Ascending aorta (tissue), 2 donors: Measurements from ENCODE around the gene MNAT1. TPM values are rescaled to one million over a fixed set of nuclear protein-coding genes. Genes with fewer than 3 reads are reported as not detected.

Experiments
- DNase-seq, 2 donors: peaks; one replicate each; pipeline ENCODE4 v3.0.0-alpha.2; 2019; ENCODE audit warnings: low spot score in 2 of 2
- H3K27ac ChIP-seq, 2 donors: fragments of 200-600 bp; sonication (generic); one replicate each; pipeline ENCODE4 v1.5.1; 2016 to 2017; ENCODE audit warnings: mild to moderate bottlenecking in 1 of 2
- H3K27me3 ChIP-seq: fragments of 200-600 bp; sonication (generic); one replicate; pipeline ENCODE4 v1.5.1; 2017
- H3K36me3 ChIP-seq, 2 donors: fragments of 200-600 bp; sonication (generic); one replicate each; pipeline ENCODE4 v1.5.1; 2016
- H3K4me1 ChIP-seq, 2 donors: fragments of 200-600 bp; sonication (generic); one replicate each; pipeline ENCODE4 v1.5.1; 2016 to 2017; ENCODE audit warnings: mild to moderate bottlenecking in 1 of 2
- H3K4me3 ChIP-seq, 2 donors: fragments of 200-600 bp; sonication (generic); one replicate each; pipeline ENCODE4 v1.5.1; 2016 to 2017; ENCODE audit warnings: mild to moderate bottlenecking in 1 of 2
- H3K9me3 ChIP-seq, 2 donors: fragments of 200-600 bp; sonication (generic); one replicate each; pipeline ENCODE4 v1.5.1; 2016
- intact Hi-C: fragments of 100-400 bp; cut with DNase I; formaldehyde crosslinking; loops from one replicate; pipeline ENCODE4 v1.15.1; 2023
- total RNA-seq: library from RNA; depleted of rRNA; stranded (reverse); fragments of >200 nt; gene quantifications from one replicate; pipeline ENCODE4 v1.1.0, GENCODE V29; 2016
- TF ChIP-seq, protein P1 (sequence below), 3 experiments: fragments of 200-600 bp in 2 of 3; fragments of 450-650 bp in 1 of 3; sonication (generic) in 2 of 3; IDR thresholded peaks; one replicate each; pipeline ENCODE4 v1.5.1; 2016 to 2019; ENCODE audit warnings: antibody characterized with exemption in 3 of 3, mild to moderate bottlenecking in 1 of 3, moderate library complexity in 1 of 3

Gene MNAT1
- total RNA-seq, 1 donor from 2014 or later, result 37.5 TPM

DNA sequence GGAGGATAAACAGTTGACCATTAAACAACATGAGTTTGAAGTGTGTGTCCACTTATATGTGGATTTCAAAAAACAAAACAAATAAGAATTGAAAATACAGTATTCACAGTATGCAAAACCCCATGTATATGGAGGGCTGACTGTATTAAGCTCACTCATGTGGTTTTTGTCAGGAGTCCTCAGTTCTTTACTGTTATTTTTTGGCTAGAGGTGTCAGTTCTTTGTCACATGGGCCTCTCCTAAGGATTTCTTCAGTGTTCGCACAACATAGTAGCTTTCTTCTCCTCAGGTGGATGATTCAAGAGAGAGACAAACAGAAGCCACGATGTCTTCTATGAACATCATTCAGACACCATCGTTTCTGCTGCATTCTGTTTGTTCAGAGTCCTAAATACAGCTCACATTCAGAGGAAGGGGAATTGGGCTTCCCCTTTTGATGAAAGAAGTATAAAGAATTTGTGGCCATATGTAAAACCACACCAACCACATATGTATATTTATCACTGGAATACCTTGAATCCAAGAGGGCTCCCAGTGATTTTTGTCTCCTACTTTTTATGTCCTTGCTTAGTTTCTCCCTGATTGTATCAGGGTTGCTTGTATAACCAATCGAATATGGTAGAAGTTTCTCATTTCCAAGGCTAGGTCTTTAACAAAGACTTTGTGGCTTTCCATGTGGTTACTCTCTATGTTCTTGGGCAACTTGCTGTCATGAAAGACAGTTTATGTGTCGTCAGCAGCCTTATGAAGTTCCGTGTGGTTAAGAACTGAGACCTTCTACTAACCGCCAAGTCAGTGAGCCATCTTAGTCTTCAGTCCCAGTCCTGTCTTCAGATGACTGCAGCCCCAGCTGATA, 18.9 kb downstream of the MNAT1 start:
- Histone ChIP-seq H3K27ac (no peak overlapping the region), H3K36me3 (no peaks in the 10 kb centered on the region), H3K4me1 (peaks cover 3 to 4% of the 10 kb centered on the region in 2 donors), H3K27me3 (no peaks in the 10 kb centered on the region), H3K4me3 (no peak overlapping the region), H3K9me3 (no peaks in the 10 kb centered on the region)
- intact Hi-C loops, result no loop called here
- TF ChIP-seq, protein P1, sequence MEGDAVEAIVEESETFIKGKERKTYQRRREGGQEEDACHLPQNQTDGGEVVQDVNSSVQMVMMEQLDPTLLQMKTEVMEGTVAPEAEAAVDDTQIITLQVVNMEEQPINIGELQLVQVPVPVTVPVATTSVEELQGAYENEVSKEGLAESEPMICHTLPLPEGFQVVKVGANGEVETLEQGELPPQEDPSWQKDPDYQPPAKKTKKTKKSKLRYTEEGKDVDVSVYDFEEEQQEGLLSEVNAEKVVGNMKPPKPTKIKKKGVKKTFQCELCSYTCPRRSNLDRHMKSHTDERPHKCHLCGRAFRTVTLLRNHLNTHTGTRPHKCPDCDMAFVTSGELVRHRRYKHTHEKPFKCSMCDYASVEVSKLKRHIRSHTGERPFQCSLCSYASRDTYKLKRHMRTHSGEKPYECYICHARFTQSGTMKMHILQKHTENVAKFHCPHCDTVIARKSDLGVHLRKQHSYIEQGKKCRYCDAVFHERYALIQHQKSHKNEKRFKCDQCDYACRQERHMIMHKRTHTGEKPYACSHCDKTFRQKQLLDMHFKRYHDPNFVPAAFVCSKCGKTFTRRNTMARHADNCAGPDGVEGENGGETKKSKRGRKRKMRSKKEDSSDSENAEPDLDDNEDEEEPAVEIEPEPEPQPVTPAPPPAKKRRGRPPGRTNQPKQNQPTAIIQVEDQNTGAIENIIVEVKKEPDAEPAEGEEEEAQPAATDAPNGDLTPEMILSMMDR (IDR thresholded peaks at IDR 0.05), result no peak
- no peak for DNase-seq

DNA sequence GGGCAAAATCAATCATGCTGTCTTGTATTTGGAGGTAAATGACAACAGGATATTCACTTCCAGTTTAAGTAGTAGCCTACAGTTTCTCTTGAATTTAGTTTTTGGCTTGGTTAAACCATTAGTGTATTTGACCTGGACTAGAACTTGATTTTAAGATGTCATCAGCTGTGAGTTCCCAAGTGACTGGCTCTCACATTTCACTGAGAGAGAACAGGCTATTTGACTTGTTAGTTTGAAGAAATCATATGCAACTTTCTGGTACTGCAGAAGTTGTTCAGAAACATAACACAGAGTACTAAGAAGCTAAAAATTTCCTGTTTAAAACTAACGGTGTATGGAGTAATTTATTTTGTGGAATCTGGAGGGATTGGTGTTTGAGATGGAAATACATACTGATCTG, 22.3 kb downstream of the MNAT1 start:
- H3K27ac ChIP-seq, result no peak overlapping the region
- peaks cover 3 to 4% of the 10 kb centered on the region in 2 donors for H3K4me1 ChIP-seq
- intact Hi-C loops, result no loop called here
- H3K9me3 ChIP-seq, result no peaks in the 10 kb centered on the region
- no peak for DNase-seq
- H3K27me3 ChIP-seq, result no peaks in the 10 kb centered on the region
- H3K4me3 ChIP-seq, result no peak overlapping the region
- H3K36me3 ChIP-seq, result no peaks in the 10 kb centered on the region
- TF ChIP-seq, protein P1 (IDR thresholded peaks at IDR 0.05), result no peak

DNA sequence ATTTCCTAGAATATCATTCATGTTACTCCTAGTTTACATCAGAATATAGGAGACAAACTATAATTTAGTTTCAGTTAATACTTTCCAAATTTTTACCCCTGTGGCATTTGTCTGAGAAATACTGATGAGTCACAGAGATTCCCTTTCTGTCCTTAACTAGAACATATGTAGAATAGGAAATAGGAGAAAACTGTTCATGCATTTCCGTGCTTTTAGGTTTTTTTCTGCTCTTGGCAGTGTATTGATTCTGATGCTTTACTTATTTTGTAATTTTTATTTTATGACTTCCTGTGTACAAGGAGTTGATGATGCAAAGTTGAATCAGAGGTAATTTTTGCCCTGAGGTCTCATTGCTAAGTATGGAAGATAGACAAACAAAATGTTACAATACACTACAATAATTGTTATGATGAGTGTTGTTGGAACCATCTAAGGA, 23.0 kb downstream of the MNAT1 start:
- intact Hi-C loops, result no loop called here
- Histone ChIP-seq H3K27ac (no peak overlapping the region), H3K4me3 (no peak overlapping the region)

DNA sequence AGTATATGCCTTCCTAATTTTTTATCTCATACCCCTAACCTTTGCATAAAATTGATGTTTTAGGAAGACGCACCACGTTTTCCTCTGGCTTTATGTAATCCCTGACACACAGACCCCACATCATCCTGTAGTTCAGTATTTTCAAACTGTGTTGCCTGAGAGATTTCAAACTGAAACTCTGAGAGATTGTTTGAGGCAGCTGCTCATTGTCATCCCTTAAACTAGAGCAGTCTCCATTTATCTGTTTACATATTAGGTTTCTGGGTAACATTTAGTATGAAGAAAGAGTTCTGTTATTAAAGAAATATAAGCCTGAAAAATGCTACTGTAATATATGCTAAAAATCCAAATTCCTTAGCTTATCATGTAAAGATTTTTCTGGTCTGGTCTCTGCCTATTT, 24.3 kb downstream of the MNAT1 start:
- no peak overlapping the region for H3K4me3 ChIP-seq
- no peak for DNase-seq
- TF ChIP-seq, protein P1 (IDR thresholded peaks at IDR 0.05), result no peak
- peaks cover 3 to 4% of the 10 kb centered on the region in 2 donors for H3K4me1 ChIP-seq
- no peaks in the 10 kb centered on the region for H3K36me3 ChIP-seq
- intact Hi-C loops, result no loop called here
- no peaks in the 10 kb centered on the region for H3K27me3 ChIP-seq
- no peaks in the 10 kb centered on the region for H3K9me3 ChIP-seq
- no peak overlapping the region for H3K27ac ChIP-seq

More for the DNA sequence above, 23.0 kb downstream of the MNAT1 start:
- TF ChIP-seq, protein P1 (IDR thresholded peaks at IDR 0.05), result no peak
- Histone ChIP-seq H3K4me1 (peaks cover 3 to 4% of the 10 kb centered on the region in 2 donors), H3K36me3 (no peaks in the 10 kb centered on the region), H3K9me3 (no peaks in the 10 kb centered on the region), H3K27me3 (no peaks in the 10 kb centered on the region)
- no peak for DNase-seq

DNA sequence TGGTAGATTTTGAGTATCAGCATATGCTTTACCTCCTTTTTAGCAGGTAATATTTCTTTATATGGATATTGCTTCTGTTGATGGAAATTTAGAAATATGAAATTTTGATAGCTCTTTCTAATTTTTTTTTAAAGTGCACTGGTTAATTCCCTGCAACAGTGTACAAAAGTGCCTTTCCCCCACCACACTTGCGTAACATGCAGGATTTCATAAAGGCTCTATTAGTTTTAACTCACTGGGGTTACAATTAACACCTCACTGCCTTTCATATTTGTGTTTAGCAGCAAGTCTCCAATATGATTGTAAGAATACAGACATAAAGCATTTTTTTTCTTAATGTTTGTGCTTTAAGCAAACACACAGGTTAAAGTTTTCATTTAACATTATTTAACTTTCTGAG, 25.6 kb downstream of the MNAT1 start:
- no peaks in the 10 kb centered on the region for H3K27me3 ChIP-seq
- DNase-seq, result no peak
- H3K4me3 ChIP-seq, result no peak overlapping the region
- no peaks in the 10 kb centered on the region for H3K36me3 ChIP-seq
- H3K9me3 ChIP-seq, result no peaks in the 10 kb centered on the region
- TF ChIP-seq, protein P1 (IDR thresholded peaks at IDR 0.05), result no peak
- no peak overlapping the region for H3K27ac ChIP-seq
- intact Hi-C loops, result no loop called here
- H3K4me1 ChIP-seq, result peaks cover 3 to 4% of the 10 kb centered on the region in 2 donors
